Astrocyte (in vitro differentiated cells and primary cell): ENCODE results near the gene MSANTD3.

Experiments used
- EZH2 ChIP-seq: IDR thresholded peaks from 2 replicates; pipeline ENCODE4 v1.6.1; 2012; ENCODE audit warnings: mild to moderate bottlenecking, low read length, inconsistent platforms; ENCODE audit not compliant: insufficient read depth
- TF ChIP-seq, protein P1 (sequence below): IDR thresholded peaks from 2 replicates; pipeline ENCODE4 v1.5.1; 2011; ENCODE audit warnings: low read depth, mild to moderate bottlenecking, inconsistent platforms, low read length, moderate library complexity; ENCODE audit not compliant: insufficient read depth

DNA sequence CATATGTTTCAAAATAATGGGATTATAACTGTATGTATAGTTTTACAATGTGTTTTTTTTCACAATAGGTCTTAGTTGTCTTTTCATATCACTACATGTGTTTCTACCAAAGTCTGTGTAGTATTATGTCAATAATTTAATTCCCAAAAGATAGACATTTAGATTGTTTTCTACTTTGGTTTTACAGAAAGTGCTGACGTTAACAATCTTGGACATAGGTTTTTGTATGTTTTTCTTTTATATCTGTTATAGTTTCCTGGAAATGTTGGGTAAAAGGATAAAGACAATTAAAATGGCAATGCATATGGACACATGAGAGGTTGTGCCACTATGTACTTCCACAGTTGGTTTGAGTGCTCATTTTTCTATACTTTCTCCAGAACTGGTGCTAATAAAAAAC lies 61.2 kb downstream of the MSANTD3 start:
- TF ChIP-seq, protein P1, sequence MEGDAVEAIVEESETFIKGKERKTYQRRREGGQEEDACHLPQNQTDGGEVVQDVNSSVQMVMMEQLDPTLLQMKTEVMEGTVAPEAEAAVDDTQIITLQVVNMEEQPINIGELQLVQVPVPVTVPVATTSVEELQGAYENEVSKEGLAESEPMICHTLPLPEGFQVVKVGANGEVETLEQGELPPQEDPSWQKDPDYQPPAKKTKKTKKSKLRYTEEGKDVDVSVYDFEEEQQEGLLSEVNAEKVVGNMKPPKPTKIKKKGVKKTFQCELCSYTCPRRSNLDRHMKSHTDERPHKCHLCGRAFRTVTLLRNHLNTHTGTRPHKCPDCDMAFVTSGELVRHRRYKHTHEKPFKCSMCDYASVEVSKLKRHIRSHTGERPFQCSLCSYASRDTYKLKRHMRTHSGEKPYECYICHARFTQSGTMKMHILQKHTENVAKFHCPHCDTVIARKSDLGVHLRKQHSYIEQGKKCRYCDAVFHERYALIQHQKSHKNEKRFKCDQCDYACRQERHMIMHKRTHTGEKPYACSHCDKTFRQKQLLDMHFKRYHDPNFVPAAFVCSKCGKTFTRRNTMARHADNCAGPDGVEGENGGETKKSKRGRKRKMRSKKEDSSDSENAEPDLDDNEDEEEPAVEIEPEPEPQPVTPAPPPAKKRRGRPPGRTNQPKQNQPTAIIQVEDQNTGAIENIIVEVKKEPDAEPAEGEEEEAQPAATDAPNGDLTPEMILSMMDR, result no peak
- no peak for TF ChIP-seq EZH2
